ENCODE data around the gene MPRIP. TPM values are rescaled to one million over a fixed set of nuclear protein-coding genes. Genes with fewer than 3 reads are reported as not detected.

MPRIP gene
- total and polyA plus RNA-seq, 2 of the 13 experiments (the other 11 are each of a cell fraction or from before 2014, with no cell fraction given) = 50.2 to 52.4 TPM

GRCh38 chr17:17206124-17206912 is 164.1 kb downstream of the MPRIP start, which contains the start of gene PLD6 (continued):
- TF ChIP-seq ZNF407 (CRISPR knock-in tag; IDR thresholded peaks at IDR 0.05; ENCODE audit: not compliant biosample characterization) (peak; percentile 71), ZFY (CRISPR knock-in tag; IDR thresholded peaks at IDR 0.05) (peak; percentile 79), TEAD3 (CRISPR knock-in tag; optimal IDR thresholded peaks at IDR 0.05; ENCODE audit: borderline replicate concordance) (peak; percentile 77), FLYWCH1 (CRISPR knock-in tag; IDR thresholded peaks at IDR 0.05) (peak; percentile 93; the same call in 1 of the 2 replicates), RARG (CRISPR knock-in tag; IDR thresholded peaks at IDR 0.05; ENCODE audit: low read depth) (no peak; the same call in 1 of the 2 replicates), KMT2B (CRISPR knock-in tag; IDR thresholded peaks at IDR 0.05) (peak; percentile 50; the same call in 1 of the 2 replicates), SRF (IDR thresholded peaks at IDR 0.05; ENCODE audit: low read depth, low read length) (no peak), GZF1 (CRISPR knock-in tag; IDR thresholded peaks at IDR 0.05) (no peak; the same call in 1 of the 2 replicates), MXD1 (CRISPR knock-in tag; IDR thresholded peaks at IDR 0.05) (peak; percentile 98), NKX3-1 (CRISPR knock-in tag; IDR thresholded peaks at IDR 0.05) (peak; percentile 74), SSRP1 (CRISPR knock-in tag; IDR thresholded peaks at IDR 0.05) (0 out of 2 replicates have a peak, but pooled peaks have one; percentile 31), STAT5B (CRISPR knock-in tag; IDR thresholded peaks at IDR 0.05) (no peak), ARHGAP35 (CRISPR knock-in tag; IDR thresholded peaks at IDR 0.05; ENCODE audit: borderline replicate concordance) (peak; percentile 67), ZSCAN25 (CRISPR knock-in tag; IDR thresholded peaks at IDR 0.05) (peak; percentile 87), ZNF431 (CRISPR knock-in tag; IDR thresholded peaks at IDR 0.05; ENCODE audit: borderline replicate concordance, low read depth) (0 out of 2 replicates have a peak, but pooled peaks have one; percentile 72), ZFAT (CRISPR knock-in tag; conservative IDR thresholded peaks at IDR 0.05) (no peak; the same call in 1 of the 2 replicates)
- TF ChIP-seq, protein P1, sequence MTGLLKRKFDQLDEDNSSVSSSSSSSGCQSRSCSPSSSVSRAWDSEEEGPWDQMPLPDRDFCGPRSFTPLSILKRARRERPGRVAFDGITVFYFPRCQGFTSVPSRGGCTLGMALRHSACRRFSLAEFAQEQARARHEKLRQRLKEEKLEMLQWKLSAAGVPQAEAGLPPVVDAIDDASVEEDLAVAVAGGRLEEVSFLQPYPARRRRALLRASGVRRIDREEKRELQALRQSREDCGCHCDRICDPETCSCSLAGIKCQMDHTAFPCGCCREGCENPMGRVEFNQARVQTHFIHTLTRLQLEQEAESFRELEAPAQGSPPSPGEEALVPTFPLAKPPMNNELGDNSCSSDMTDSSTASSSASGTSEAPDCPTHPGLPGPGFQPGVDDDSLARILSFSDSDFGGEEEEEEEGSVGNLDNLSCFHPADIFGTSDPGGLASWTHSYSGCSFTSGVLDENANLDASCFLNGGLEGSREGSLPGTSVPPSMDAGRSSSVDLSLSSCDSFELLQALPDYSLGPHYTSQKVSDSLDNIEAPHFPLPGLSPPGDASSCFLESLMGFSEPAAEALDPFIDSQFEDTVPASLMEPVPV (CRISPR knock-in tag; IDR thresholded peaks at IDR 0.05) = peak; percentile 57; the same call in 1 of the 2 replicates
- TF ChIP-seq, protein P2, sequence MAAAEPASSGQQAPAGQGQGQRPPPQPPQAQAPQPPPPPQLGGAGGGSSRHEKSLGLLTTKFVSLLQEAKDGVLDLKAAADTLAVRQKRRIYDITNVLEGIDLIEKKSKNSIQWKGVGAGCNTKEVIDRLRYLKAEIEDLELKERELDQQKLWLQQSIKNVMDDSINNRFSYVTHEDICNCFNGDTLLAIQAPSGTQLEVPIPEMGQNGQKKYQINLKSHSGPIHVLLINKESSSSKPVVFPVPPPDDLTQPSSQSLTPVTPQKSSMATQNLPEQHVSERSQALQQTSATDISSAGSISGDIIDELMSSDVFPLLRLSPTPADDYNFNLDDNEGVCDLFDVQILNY (CRISPR knock-in tag; conservative IDR thresholded peaks at IDR 0.05) = peak; percentile 34; the same call in 1 of the 2 replicates
